Measurements from ENCODE around the gene C22orf42. TPM values are rescaled to one million over a fixed set of nuclear protein-coding genes. Genes with fewer than 3 reads are reported as not detected.
"Not testable (repeated sequence)": the region's sequence is repeated elsewhere in the genome, so short reads cannot be mapped to it uniquely, and the experiment has no call there.

The C22orf42 gene
- total RNA-seq, 1 experiment from 2014 or later, result not detected

DNA sequence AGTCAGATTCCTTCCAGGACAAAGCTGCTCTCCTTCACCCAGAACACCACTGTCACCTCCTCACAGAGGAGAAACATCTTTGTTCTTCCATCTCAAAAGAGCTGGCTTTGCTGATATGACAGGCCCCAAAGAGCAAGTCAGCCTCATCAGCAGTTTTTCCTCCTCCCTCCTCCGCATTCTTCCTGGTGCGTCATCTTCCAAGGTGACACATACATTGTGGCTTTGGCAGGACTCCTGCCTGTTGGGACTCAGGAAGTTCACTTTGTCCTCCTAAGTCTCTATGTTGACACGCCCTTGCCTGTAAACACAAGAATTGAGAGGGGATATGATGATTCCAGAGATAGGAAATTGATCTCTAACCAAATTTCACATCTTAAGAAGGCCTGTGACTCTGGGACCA, 23.1 kb downstream of the C22orf42 start:
- H3K27ac Mint-ChIP-seq, result peak overlapping the region in 1 of 3 experiments; percentile 30; a peak in 1 of 7 replicates
- H3K9ac ChIP-seq (ENCODE audit: extremely low read depth, insufficient read length, low read length); DNase-seq; H2AK5ac ChIP-seq (ENCODE audit: insufficient read length, low read length); H3K4me1 ChIP-seq (ENCODE audit: insufficient read depth, low read length); H3K23ac ChIP-seq (ENCODE audit: insufficient read length, low read depth, low read length); H4K20me1 ChIP-seq (ENCODE audit: control insufficient read depth, insufficient read depth, insufficient read length); H3K27ac ChIP-seq (ENCODE audit: insufficient read length, low read depth, low read length); H3K4me2 ChIP-seq (ENCODE audit: insufficient read depth, insufficient read length, low read length); H4K91ac ChIP-seq (ENCODE audit: insufficient read length, low read depth, low read length); H3K4me3 Mint-ChIP-seq; H4K5ac ChIP-seq (ENCODE audit: insufficient read length, low read depth, low read length); H3K14ac ChIP-seq (ENCODE audit: insufficient read depth, low read length); H3K9me3 ChIP-seq (ENCODE audit: control insufficient read depth, low read depth, low read length); H3K9me3 Mint-ChIP-seq; H3K4me1 Mint-ChIP-seq; H3K4ac ChIP-seq (ENCODE audit: low read depth, low read length); H2BK120ac ChIP-seq (ENCODE audit: low read depth, low read length, poor library complexity, severe bottlenecking); H3K79me2 ChIP-seq (ENCODE audit: insufficient read depth, low read length); H3K56ac ChIP-seq (ENCODE audit: insufficient read length, low read depth, low read length); H2BK20ac ChIP-seq (ENCODE audit: low read depth, low read length, poor library complexity, severe bottlenecking); H3K27me3 ChIP-seq (ENCODE audit: insufficient read depth, low read length); H2BK15ac ChIP-seq (ENCODE audit: low read depth, low read length); H2AFZ ChIP-seq (ENCODE audit: low read length); H3T11ph ChIP-seq (ENCODE audit: low read length); H3K18ac ChIP-seq (ENCODE audit: insufficient read length, low read depth, low read length); H2BK12ac ChIP-seq (ENCODE audit: insufficient read length, low read depth, low read length); H3K79me1 ChIP-seq (ENCODE audit: insufficient read depth, low read depth, low read length, poor library complexity, severe bottlenecking); H4K8ac ChIP-seq (replicated peaks; ENCODE audit: insufficient read length, low read depth, low read length); H3K36me3 Mint-ChIP-seq (ENCODE audit: insufficient read depth in 1 of 3, low read depth in 3 of 3); H2BK5ac ChIP-seq (ENCODE audit: insufficient read length, low read length); H3K23me2 ChIP-seq (ENCODE audit: insufficient read length, low read depth, low read length, poor library complexity, severe bottlenecking): not testable (repeated sequence)
- H3K27me3 Mint-ChIP-seq (ENCODE audit: low read depth), result peaks cover 37% of the 10 kb centered on the region
- no CpG with 5 or more reads among the region's 3 CpGs for WGBS (ENCODE audit: extremely low coverage, insufficient read length, low lambda C conversion rate)

DNA sequence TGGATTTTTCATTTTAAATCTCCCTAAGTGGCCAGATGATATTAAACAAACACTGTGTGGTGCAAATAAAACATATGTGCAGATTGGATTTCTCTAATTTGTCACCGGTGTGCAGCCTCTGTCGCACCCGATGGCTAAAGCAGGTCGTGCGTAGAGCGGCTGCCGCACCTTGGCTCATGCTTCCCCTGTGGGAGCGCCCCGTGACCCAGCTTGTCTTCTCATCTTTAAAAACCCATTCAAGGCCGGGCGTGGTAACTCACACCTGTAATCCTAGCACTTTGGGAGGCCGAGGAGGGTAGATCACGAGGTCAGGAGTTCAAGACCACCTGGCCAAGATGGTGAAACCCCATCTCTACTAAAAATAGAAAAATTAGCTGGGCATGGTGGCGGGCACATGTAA, 24.3 kb downstream of the C22orf42 start:
- not testable (repeated sequence) for H2BK15ac ChIP-seq (ENCODE audit: low read depth, low read length); H4K5ac ChIP-seq (ENCODE audit: insufficient read length, low read depth, low read length); H3K27ac Mint-ChIP-seq; H3K14ac ChIP-seq (ENCODE audit: insufficient read depth, low read length); H2AK5ac ChIP-seq (ENCODE audit: insufficient read length, low read length); H3K9me3 Mint-ChIP-seq; H3K9me3 ChIP-seq (ENCODE audit: control insufficient read depth, low read depth, low read length); H3K9ac ChIP-seq (ENCODE audit: extremely low read depth, insufficient read length, low read length); DNase-seq; H3K36me3 Mint-ChIP-seq (ENCODE audit: insufficient read depth in 1 of 3, low read depth in 3 of 3); H3K4me3 Mint-ChIP-seq; H3K23me2 ChIP-seq (ENCODE audit: insufficient read length, low read depth, low read length, poor library complexity, severe bottlenecking); H3K18ac ChIP-seq (ENCODE audit: insufficient read length, low read depth, low read length); H3K23ac ChIP-seq (ENCODE audit: insufficient read length, low read depth, low read length); H3K4ac ChIP-seq (ENCODE audit: low read depth, low read length); H2AFZ ChIP-seq (ENCODE audit: low read length); H3T11ph ChIP-seq (ENCODE audit: low read length); H4K20me1 ChIP-seq (ENCODE audit: control insufficient read depth, insufficient read depth, insufficient read length); H3K56ac ChIP-seq (ENCODE audit: insufficient read length, low read depth, low read length); H2BK12ac ChIP-seq (ENCODE audit: insufficient read length, low read depth, low read length); H3K79me2 ChIP-seq (ENCODE audit: insufficient read depth, low read length); H3K4me1 ChIP-seq (ENCODE audit: insufficient read depth, low read length); H2BK120ac ChIP-seq (ENCODE audit: low read depth, low read length, poor library complexity, severe bottlenecking); H4K8ac ChIP-seq (replicated peaks; ENCODE audit: insufficient read length, low read depth, low read length); H2BK20ac ChIP-seq (ENCODE audit: low read depth, low read length, poor library complexity, severe bottlenecking); H4K91ac ChIP-seq (ENCODE audit: insufficient read length, low read depth, low read length); H3K4me1 Mint-ChIP-seq; H3K4me2 ChIP-seq (ENCODE audit: insufficient read depth, insufficient read length, low read length); H3K79me1 ChIP-seq (ENCODE audit: insufficient read depth, low read depth, low read length, poor library complexity, severe bottlenecking); H3K27ac ChIP-seq (ENCODE audit: insufficient read length, low read depth, low read length); H3K27me3 ChIP-seq (ENCODE audit: insufficient read depth, low read length); H2BK5ac ChIP-seq (ENCODE audit: insufficient read length, low read length)
- no CpG with 5 or more reads among the region's 14 CpGs for WGBS (ENCODE audit: extremely low coverage, insufficient read length, low lambda C conversion rate)
- peaks cover 39% of the 10 kb centered on the region for H3K27me3 Mint-ChIP-seq (ENCODE audit: low read depth)

All from H9 (cell line).